ENCODE data around the gene HPGD. TPM values are rescaled to one million over a fixed set of nuclear protein-coding genes. Genes with fewer than 3 reads are reported as not detected.

HPGD gene
- total RNA-seq, 4 donors from 2014 or later = 1.9 to 4.1 (median 2.7) TPM

DNA sequence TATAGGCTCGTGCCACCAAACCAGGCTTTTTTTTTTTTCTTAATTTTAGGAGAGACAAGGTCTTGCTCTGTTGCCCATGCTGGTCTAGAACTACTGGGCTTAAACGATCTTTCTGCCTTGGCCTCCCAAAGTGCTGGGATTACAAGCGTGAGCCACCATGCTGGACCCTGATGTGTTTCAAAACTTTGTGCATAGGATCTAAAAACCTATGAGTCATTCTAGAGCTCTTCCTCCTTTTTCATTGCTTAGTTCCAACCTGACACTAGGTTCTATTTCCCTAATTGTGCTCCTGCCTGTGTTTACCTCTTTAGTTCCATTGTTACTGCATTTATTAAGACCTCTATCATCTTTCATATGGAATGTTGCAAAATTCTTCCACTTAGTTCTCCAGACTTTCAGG, 57.3 kb downstream of the HPGD start:
- Histone ChIP-seq H3K4me1 (peaks cover 3 to 10% of the 10 kb centered on the region in 2 donors), H3K4me3 (replicated peaks in 1 of 3) (no peak overlapping the region), H3K27ac (no peak overlapping the region), H3K27me3 (no peaks in the 10 kb centered on the region), H3K36me3 (no peaks in the 10 kb centered on the region), H3K9me3 (no peaks in the 10 kb centered on the region)
- no peak for TF ChIP-seq POLR2A (IDR thresholded peaks at IDR 0.05)
- no peak for TF ChIP-seq CTCF (IDR thresholded peaks at IDR 0.05)
- WGBS, 2 donors = 83 to 95% methylated on average over 3 of the region's 3 CpGs
- no peak for DNase-seq
- intact Hi-C loops (cut with DNase I) = no loop called here

GRCh38 chr4:174461466-174462106, 60.7 kb downstream of the HPGD start:
- Histone ChIP-seq H3K36me3 (no peaks in the 10 kb centered on the region), H3K4me1 (peaks cover 3 to 10% of the 10 kb centered on the region in 2 donors), H3K27me3 (no peaks in the 10 kb centered on the region), H3K9me3 (no peaks in the 10 kb centered on the region), H3K27ac (peak overlapping the region; percentile 27 to 76 (median 35)), H3K4me3 (replicated peaks in 1 of 3) (no peak overlapping the region)
- intact Hi-C loops (cut with DNase I) = no loop called here
- no peak for TF ChIP-seq POLR2A (IDR thresholded peaks at IDR 0.05)
- TF ChIP-seq CTCF (IDR thresholded peaks at IDR 0.05) = no peak
- peak; percentile 37 to 58 for DNase-seq
- 32 to 33% methylated on average over 3 of the region's 3 CpGs for WGBS, 2 donors

DNA sequence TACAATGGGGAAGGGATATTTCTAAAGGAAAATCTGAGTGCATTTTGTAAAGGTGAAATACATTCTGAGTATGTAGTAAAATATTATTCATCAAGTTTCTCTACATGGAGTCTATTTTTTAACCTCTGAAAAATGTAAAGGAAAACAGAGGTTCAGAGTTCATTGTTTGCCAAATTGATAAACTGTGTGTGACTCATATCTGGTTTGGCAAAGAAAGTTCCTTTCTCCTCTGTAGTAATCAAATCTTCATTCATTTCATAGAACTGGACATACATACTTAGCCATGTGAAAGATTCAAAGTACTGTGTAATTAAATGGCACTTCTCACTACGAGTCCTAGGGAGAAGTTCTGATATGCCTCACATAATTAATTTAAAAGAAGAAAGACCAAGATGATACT, 61.6 kb downstream of the HPGD start:
- DNase-seq = no peak
- H3K9me3 ChIP-seq = no peaks in the 10 kb centered on the region
- WGBS, 2 donors = 74 to 83% methylated on average over 1 of the region's 1 CpG
- peaks cover 3 to 10% of the 10 kb centered on the region in 2 donors for H3K4me1 ChIP-seq
- no peak overlapping the region for H3K4me3 ChIP-seq (replicated peaks in 1 of 3)
- no peaks in the 10 kb centered on the region for H3K27me3 ChIP-seq
- TF ChIP-seq CTCF (IDR thresholded peaks at IDR 0.05) = no peak
- TF ChIP-seq POLR2A (IDR thresholded peaks at IDR 0.05) = no peak
- peak overlapping the region in 1 of 3 donors; percentile 76 for H3K27ac ChIP-seq
- intact Hi-C loops (cut with DNase I) = no loop called here
- no peaks in the 10 kb centered on the region for H3K36me3 ChIP-seq

GRCh38 chr4:174457468-174457867, 64.8 kb downstream of the HPGD start:
- Histone ChIP-seq H3K36me3 (no peaks in the 10 kb centered on the region), H3K9me3 (no peaks in the 10 kb centered on the region), H3K4me1 (peaks cover 3 to 10% of the 10 kb centered on the region in 2 donors), H3K27me3 (no peaks in the 10 kb centered on the region), H3K4me3 (replicated peaks in 1 of 3) (no peak overlapping the region), H3K27ac (no peak overlapping the region)
- intact Hi-C loops (cut with DNase I) = no loop called here
- no peak for TF ChIP-seq POLR2A (IDR thresholded peaks at IDR 0.05)
- no peak for TF ChIP-seq CTCF (IDR thresholded peaks at IDR 0.05)
- no peak for DNase-seq
- WGBS, 2 donors = 63 to 77% methylated on average over 6 of the region's 6 CpGs

DNA sequence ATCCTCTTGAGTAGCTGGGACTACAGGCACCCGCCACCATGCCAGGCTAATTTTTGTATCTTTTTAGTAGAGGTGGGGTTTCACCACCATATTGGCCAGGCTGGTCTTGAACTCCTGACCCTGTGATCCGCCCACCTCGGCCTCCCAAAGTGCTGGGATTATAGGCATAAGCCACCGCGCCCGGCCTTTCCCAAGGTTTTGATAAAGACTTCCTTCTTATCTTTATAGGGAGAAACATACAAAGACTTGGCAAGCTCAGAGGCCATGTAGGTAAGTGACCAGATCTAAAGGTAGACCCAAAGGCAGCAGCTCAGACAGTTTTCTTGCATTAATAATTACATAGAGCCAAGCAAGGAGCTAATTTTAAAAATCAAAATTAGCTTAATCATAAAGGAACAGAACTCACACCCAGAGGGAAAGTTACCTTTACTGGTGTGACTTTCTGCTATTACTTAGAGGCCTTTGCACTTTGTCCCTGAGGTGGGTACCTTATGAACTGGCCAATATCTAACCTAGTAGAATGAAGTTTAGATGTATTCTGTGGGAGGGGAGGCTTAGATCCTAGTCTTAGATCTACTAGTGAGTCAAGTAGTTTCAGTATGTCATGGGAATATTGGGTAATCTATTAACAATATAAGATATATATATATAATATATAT, 67.3 kb downstream of the HPGD start:
- DNase-seq = no peak
- Histone ChIP-seq H3K4me1 (no peaks in the 10 kb centered on the region), H3K36me3 (no peaks in the 10 kb centered on the region), H3K4me3 (replicated peaks in 1 of 3) (no peak overlapping the region), H3K27ac (no peak overlapping the region), H3K27me3 (no peaks in the 10 kb centered on the region), H3K9me3 (no peaks in the 10 kb centered on the region)
- 97% methylated on average over 6 of the region's 6 CpGs for WGBS, 2 donors
- intact Hi-C loops (cut with DNase I) = no loop called here
- TF ChIP-seq CTCF (IDR thresholded peaks at IDR 0.05) (no peak), POLR2A (IDR thresholded peaks at IDR 0.05) (no peak)
